ENCODE results near the gene LGALS7B.
"Not testable (repeated sequence)": the region's sequence is repeated elsewhere in the genome, so short reads cannot be mapped to it uniquely, and the experiment has no call there.

The LGALS7B gene

GRCh38 chr19:38801359-38802095 lies 12.5 kb downstream of the LGALS7B start:
- ChIA-PET POLR2A (no interaction called here), CTCF (interaction anchor here (2.9 kb wide), 1 partner anchor 32 kb away, joined by 10 read pairs; no protein-coding TSS in a partner anchor)
- DNase-seq (ENCODE audit: extremely low spot score) = no peak
- TF ChIP-seq, protein P1, sequence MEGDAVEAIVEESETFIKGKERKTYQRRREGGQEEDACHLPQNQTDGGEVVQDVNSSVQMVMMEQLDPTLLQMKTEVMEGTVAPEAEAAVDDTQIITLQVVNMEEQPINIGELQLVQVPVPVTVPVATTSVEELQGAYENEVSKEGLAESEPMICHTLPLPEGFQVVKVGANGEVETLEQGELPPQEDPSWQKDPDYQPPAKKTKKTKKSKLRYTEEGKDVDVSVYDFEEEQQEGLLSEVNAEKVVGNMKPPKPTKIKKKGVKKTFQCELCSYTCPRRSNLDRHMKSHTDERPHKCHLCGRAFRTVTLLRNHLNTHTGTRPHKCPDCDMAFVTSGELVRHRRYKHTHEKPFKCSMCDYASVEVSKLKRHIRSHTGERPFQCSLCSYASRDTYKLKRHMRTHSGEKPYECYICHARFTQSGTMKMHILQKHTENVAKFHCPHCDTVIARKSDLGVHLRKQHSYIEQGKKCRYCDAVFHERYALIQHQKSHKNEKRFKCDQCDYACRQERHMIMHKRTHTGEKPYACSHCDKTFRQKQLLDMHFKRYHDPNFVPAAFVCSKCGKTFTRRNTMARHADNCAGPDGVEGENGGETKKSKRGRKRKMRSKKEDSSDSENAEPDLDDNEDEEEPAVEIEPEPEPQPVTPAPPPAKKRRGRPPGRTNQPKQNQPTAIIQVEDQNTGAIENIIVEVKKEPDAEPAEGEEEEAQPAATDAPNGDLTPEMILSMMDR (IDR thresholded peaks at IDR 0.05; ENCODE audit: control extremely low read depth, extremely low read depth, low read depth, missing control alignments) = no peak

DNA sequence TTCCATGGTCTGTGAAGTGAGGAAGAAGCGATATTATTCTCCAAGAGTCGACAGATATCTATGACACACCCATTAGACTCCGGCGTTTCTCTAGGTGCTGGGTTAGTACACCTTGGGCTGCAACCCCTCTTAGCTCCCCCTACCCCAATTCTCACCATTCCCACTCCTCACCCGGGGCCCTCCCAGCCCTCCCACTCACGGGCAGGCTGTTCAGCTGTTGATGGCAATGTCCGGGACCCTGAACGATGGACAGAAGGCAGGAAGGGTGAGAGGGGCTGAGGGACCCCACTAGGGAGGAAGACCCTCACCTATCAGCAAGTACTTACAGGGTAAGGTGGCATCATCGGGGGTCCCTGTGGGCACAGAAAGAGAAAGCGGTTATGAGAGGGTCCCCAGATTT lies 14.5 kb downstream of the LGALS7B start:
- no peak for DNase-seq (ENCODE audit: extremely low spot score)
- CTCF ChIA-PET = interaction anchor here (1.3 kb wide), 1 partner anchor 34 kb away, joined by 4 read pairs; no protein-coding TSS in a partner anchor
- TF ChIP-seq, protein P1 (IDR thresholded peaks at IDR 0.05; ENCODE audit: control extremely low read depth, extremely low read depth, low read depth, missing control alignments) = no peak
- POLR2A ChIA-PET = no interaction called here

DNA sequence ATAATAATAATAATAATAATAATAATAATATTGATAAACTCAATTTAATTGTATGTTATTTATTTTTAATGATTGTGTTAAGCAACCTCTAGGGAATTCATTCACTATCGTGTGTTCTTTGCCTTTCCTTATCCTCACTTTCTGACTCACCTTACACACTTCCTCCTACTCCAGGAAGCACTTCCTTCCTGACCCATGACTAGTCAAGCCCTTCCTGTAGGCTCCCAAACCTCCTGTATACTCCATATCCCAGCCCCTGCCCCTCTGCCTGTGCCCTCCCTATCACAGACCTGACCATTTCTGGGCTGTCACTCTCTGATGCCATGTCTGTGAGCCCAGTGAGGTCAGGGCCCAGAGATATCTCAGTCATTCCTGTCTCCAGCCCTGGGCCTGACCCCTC lies 16.2 kb downstream of the LGALS7B start:
- ChIA-PET POLR2A (no interaction called here), CTCF (no interaction called here)
- TF ChIP-seq, protein P1 (IDR thresholded peaks at IDR 0.05; ENCODE audit: control extremely low read depth, extremely low read depth, low read depth, missing control alignments) = no peak
- DNase-seq (ENCODE audit: extremely low spot score) = no peak

GRCh38 chr19:38806371-38806770 lies 17.4 kb downstream of the LGALS7B start:
- DNase-seq (ENCODE audit: extremely low spot score) = no peak
- POLR2A ChIA-PET = no interaction called here
- CTCF ChIA-PET = no interaction called here
- TF ChIP-seq, protein P1 (IDR thresholded peaks at IDR 0.05; ENCODE audit: control extremely low read depth, extremely low read depth, low read depth, missing control alignments) = no peak

GRCh38 chr19:38807374-38808098 lies 18.5 kb downstream of the LGALS7B start:
- CTCF ChIA-PET; DNase-seq (ENCODE audit: extremely low spot score): not testable (repeated sequence)
- POLR2A ChIA-PET = interaction anchor here (1.2 kb wide), 1 partner anchor 24 kb away, joined by 3 read pairs; no protein-coding TSS in a partner anchor

DNA sequence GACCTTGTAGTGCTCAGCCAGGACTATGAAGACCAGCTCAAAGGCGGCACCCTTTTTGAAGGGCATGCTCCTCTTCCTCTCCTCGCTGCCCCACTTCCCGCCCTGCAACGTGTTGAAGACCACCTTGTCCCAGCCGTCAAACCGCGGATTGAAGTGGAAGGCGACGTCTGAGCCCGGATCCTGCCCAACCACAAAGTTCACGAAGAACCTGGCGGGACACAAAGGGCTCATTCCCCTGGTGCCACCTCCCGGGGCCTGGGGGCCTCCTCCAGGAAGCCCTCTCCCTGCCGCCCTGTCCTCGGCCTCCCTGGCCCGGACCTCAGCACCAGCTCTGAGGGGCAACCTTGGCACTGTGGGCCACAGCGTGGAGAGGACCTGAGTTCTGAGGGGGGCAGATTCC lies 19.7 kb downstream of the LGALS7B start:
- POLR2A ChIA-PET = interaction anchor here (1.2 kb wide), 1 partner anchor 23 kb away, joined by 3 read pairs; no protein-coding TSS in a partner anchor
- CTCF ChIA-PET = no interaction called here
- no peak for DNase-seq (ENCODE audit: extremely low spot score)
- TF ChIP-seq, protein P1 (IDR thresholded peaks at IDR 0.05; ENCODE audit: control extremely low read depth, extremely low read depth, low read depth, missing control alignments) = no peak
